ENCODE data around the gene KCNMB3. TPM values are rescaled to one million over a fixed set of nuclear protein-coding genes. Genes with fewer than 3 reads are reported as not detected.

Gene KCNMB3
- total RNA-seq, 1 experiment from 2014 or later = not detected

- Histone ChIP-seq H3K36me3 (ENCODE audit: control insufficient read depth in 1 of 2, insufficient read depth in 2 of 2, low read length in 2 of 2) (no peaks in the 10 kb centered on the region), H3K27ac (ENCODE audit: low read depth, low read length) (no peak overlapping the region), H3K9me2 (ENCODE audit: insufficient read depth) (no peaks in the 10 kb centered on the region), H4K20me1 (ENCODE audit: insufficient read depth) (no peaks in the 10 kb centered on the region), H3K79me2 (ENCODE audit: insufficient read depth, low read length) (no peaks in the 10 kb centered on the region), H3K4me3 (replicated peaks in 1 of 2; ENCODE audit: low read depth in 1 of 2, low read length in 2 of 2) (no peak overlapping the region), H3K27me3 (ENCODE audit: insufficient read depth, low read length) (no peaks in the 10 kb centered on the region), H3K4me1 (ENCODE audit: control insufficient read depth in 1 of 2, insufficient read depth in 2 of 2, low read length in 2 of 2) (no peaks in the 10 kb centered on the region), H3K9ac (ENCODE audit: low read length) (no peak overlapping the region), H3K4me2 (ENCODE audit: low read length) (no peak overlapping the region), H3K9me3 (ENCODE audit: control insufficient read depth in 1 of 2, insufficient read depth in 1 of 2, low read depth in 1 of 2, low read length in 2 of 2) (no peaks in the 10 kb centered on the region), H2AFZ (ENCODE audit: low read depth, low read length, poor library complexity, severe bottlenecking) (no peak overlapping the region)
- CTCF ChIA-PET = no interaction called here
- no peak for TF ChIP-seq RAD21 (IDR thresholded peaks at IDR 0.05; ENCODE audit: low read depth)
- no peak for TF ChIP-seq CEBPB (IDR thresholded peaks at IDR 0.05; ENCODE audit: low read depth)
- TF ChIP-seq CTCF (IDR thresholded peaks at IDR 0.05 in 2 of 3, conservative IDR thresholded peaks at IDR 0.05 in 1 of 3; ENCODE audit: borderline replicate concordance in 1 of 3, insufficient read depth in 1 of 3, low read depth in 2 of 3, low read length in 2 of 3) = no peak
- no peak for TF ChIP-seq TCF7L2 (IDR thresholded peaks at IDR 0.05; ENCODE audit: borderline replicate concordance, extremely low read depth, insufficient read depth, insufficient read length)
- TF ChIP-seq SP1 (IDR thresholded peaks at IDR 0.05; ENCODE audit: low read depth) = no peak
- no peak for TF ChIP-seq MAX (IDR thresholded peaks at IDR 0.05)
- no peak for TF ChIP-seq EZH2phosphoT487 (IDR thresholded peaks at IDR 0.05; ENCODE audit: borderline replicate concordance)
- no peak for TF ChIP-seq POLR2A (IDR thresholded peaks at IDR 0.05; ENCODE audit: borderline replicate concordance, extremely low read depth, insufficient read depth, insufficient read length)
- TF ChIP-seq YY1 (IDR thresholded peaks at IDR 0.05; ENCODE audit: extremely low read depth, insufficient replicate concordance, low read depth, low read length) = no peak
- no peak for TF ChIP-seq EZH2 (IDR thresholded peaks at IDR 0.05)
- no peak for TF ChIP-seq SRF (IDR thresholded peaks at IDR 0.05; ENCODE audit: low read depth)
- TF ChIP-seq, protein P1, sequence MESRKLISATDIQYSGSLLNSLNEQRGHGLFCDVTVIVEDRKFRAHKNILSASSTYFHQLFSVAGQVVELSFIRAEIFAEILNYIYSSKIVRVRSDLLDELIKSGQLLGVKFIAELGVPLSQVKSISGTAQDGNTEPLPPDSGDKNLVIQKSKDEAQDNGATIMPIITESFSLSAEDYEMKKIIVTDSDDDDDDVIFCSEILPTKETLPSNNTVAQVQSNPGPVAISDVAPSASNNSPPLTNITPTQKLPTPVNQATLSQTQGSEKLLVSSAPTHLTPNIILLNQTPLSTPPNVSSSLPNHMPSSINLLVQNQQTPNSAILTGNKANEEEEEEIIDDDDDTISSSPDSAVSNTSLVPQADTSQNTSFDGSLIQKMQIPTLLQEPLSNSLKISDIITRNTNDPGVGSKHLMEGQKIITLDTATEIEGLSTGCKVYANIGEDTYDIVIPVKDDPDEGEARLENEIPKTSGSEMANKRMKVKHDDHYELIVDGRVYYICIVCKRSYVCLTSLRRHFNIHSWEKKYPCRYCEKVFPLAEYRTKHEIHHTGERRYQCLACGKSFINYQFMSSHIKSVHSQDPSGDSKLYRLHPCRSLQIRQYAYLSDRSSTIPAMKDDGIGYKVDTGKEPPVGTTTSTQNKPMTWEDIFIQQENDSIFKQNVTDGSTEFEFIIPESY (IDR thresholded peaks at IDR 0.05; ENCODE audit: extremely low read depth, insufficient replicate concordance, low read length) = no peak
- TF ChIP-seq EGR1 (IDR thresholded peaks at IDR 0.05; ENCODE audit: low read depth) = no peak
- no peak for TF ChIP-seq ZNF274 (IDR thresholded peaks at IDR 0.05; ENCODE audit: low read depth, low read length)
- no peak for TF ChIP-seq ZFX (IDR thresholded peaks at IDR 0.05)
- TF ChIP-seq SIN3A (IDR thresholded peaks at IDR 0.05; ENCODE audit: low read depth) = no peak
- no peak for TF ChIP-seq POLR2AphosphoS5 (IDR thresholded peaks at IDR 0.05; ENCODE audit: low read depth, low read length)
- no peak for TF ChIP-seq JUND (IDR thresholded peaks at IDR 0.05)
- TF ChIP-seq, protein P2, sequence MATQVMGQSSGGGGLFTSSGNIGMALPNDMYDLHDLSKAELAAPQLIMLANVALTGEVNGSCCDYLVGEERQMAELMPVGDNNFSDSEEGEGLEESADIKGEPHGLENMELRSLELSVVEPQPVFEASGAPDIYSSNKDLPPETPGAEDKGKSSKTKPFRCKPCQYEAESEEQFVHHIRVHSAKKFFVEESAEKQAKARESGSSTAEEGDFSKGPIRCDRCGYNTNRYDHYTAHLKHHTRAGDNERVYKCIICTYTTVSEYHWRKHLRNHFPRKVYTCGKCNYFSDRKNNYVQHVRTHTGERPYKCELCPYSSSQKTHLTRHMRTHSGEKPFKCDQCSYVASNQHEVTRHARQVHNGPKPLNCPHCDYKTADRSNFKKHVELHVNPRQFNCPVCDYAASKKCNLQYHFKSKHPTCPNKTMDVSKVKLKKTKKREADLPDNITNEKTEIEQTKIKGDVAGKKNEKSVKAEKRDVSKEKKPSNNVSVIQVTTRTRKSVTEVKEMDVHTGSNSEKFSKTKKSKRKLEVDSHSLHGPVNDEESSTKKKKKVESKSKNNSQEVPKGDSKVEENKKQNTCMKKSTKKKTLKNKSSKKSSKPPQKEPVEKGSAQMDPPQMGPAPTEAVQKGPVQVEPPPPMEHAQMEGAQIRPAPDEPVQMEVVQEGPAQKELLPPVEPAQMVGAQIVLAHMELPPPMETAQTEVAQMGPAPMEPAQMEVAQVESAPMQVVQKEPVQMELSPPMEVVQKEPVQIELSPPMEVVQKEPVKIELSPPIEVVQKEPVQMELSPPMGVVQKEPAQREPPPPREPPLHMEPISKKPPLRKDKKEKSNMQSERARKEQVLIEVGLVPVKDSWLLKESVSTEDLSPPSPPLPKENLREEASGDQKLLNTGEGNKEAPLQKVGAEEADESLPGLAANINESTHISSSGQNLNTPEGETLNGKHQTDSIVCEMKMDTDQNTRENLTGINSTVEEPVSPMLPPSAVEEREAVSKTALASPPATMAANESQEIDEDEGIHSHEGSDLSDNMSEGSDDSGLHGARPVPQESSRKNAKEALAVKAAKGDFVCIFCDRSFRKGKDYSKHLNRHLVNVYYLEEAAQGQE (IDR thresholded peaks at IDR 0.05; ENCODE audit: low read depth) = no peak
- TF ChIP-seq, protein P3, sequence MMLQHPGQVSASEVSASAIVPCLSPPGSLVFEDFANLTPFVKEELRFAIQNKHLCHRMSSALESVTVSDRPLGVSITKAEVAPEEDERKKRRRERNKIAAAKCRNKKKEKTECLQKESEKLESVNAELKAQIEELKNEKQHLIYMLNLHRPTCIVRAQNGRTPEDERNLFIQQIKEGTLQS (IDR thresholded peaks at IDR 0.05) = no peak
- intact Hi-C loops (cut with micrococcal nuclease) = no loop called here
- ATAC-seq = no peak
- no peak for DNase-seq (ENCODE audit: low read depth, low spot score)
- RAD21 ChIA-PET (ENCODE audit: low non-redundant PET in 1 of 2, low total read pairs in 2 of 2, uncharacterized antibody in 2 of 2, unreplicated experiment in 2 of 2) = no interaction called here
- POLR2A ChIA-PET = no interaction called here
- BruUV-seq (replicated peaks) = no TSS peak
These were observed 15.8 kb upstream of the KCNMB3 start for GRCh38 chr3:179266701-179267211.

Measured in HCT116 (cell line).